RWPE1 (cell line): ENCODE results near the gene SPAG7.

Source experiments
- CTCF ChIA-PET: fragments of 350-600 bp; sonication (Branson Sonifier 250); formaldehyde crosslinking; extraction: SDS; loops from one replicate; lab custom pipeline; 2021; lab: Yijun Ruan, JAX
- POLR2A ChIA-PET: fragments of 400-600 bp; formaldehyde crosslinking; extraction: SDS; loops from one replicate; lab custom pipeline; 2020; ENCODE audit warnings: antibody characterized with exemption; ENCODE audit not compliant: low non-redundant PET; lab: Yijun Ruan, JAX
- DNase-seq: peaks from one replicate; pipeline ENCODE4 v3.0.0; 2012; ENCODE audit warnings: low spot score
- H3K27ac ChIP-seq: fragments of 450-650 bp; 2 replicates; pipeline ENCODE4 v1.5.1; 2017
- TF ChIP-seq, protein P1 (sequence below): fragments of 450-650 bp; conservative IDR thresholded peaks from 2 replicates; pipeline ENCODE4 v1.5.1; 2017; ENCODE audit warnings: low read depth, mild to moderate bottlenecking

Gene SPAG7, protein sequence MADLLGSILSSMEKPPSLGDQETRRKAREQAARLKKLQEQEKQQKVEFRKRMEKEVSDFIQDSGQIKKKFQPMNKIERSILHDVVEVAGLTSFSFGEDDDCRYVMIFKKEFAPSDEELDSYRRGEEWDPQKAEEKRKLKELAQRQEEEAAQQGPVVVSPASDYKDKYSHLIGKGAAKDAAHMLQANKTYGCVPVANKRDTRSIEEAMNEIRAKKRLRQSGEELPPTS

DNA sequence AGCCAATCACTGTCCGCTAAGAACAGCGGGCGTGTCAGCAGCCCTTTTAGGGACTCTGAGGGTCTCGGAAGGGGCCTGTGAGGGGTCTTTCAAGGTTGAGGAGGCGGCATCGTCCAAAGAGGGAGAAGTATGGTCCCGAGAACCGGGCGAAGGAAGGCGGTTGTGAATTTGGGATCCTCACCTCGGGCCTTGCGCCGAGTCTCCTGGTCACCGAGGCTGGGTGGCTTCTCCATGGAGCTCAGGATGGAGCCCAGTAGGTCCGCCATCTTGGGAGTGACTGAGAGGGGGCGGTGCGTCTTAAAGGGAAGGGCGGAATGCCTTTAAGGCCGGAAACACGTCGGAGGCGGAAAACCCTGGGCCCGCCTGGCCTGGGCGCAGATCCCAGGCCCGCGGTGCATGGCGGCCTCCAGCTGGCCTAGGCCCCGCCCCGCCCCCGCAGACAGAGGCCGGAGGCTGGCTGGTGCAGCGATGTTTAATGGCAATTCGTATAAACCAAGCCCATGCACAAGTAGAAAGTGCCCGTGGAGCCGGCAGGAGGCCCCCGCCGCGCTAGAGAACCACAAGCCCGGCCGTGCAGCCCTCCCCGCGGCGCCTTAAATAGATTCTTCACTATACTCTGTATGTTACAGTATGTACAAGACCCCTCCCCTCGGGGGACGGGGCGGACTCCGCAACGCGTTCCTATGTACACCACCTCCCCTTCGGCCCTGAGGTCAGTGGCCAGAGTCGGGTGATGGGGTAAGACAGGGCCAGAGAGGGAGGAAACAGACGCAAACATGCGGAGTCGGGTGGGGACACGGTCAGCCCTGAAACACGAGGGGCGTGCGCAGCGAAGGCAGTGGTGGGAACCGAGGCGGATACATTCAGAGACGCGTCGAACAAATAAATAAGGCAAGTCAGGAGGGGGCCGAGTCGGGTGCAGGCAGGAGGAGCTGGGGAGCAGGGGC lies at the start of gene SPAG7:
Gene SPAG7 (minus strand): TSS at position 279 of the 947 bp plus-strand sequence. CDS start 13 bp downstream, at position 266.
- peak; percentile 95 for DNase-seq
- ChIA-PET CTCF (interaction anchor here (0.6 to 1.4 kb wide), 4 partner anchors 12 to 258 kb away, joined by 3 to 5 read pairs (median 3); no protein-coding TSS in a partner anchor), POLR2A (interaction anchor here (0.7 to 2.0 kb wide), 6 partner anchors 17 to 58 kb away, joined by 3 to 10 read pairs (median 6); partner anchors contain the start of genes CAMTA2, ENO3, INCA1 and KIF1C)
- TF ChIP-seq, protein P1, sequence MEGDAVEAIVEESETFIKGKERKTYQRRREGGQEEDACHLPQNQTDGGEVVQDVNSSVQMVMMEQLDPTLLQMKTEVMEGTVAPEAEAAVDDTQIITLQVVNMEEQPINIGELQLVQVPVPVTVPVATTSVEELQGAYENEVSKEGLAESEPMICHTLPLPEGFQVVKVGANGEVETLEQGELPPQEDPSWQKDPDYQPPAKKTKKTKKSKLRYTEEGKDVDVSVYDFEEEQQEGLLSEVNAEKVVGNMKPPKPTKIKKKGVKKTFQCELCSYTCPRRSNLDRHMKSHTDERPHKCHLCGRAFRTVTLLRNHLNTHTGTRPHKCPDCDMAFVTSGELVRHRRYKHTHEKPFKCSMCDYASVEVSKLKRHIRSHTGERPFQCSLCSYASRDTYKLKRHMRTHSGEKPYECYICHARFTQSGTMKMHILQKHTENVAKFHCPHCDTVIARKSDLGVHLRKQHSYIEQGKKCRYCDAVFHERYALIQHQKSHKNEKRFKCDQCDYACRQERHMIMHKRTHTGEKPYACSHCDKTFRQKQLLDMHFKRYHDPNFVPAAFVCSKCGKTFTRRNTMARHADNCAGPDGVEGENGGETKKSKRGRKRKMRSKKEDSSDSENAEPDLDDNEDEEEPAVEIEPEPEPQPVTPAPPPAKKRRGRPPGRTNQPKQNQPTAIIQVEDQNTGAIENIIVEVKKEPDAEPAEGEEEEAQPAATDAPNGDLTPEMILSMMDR: no peak
- H3K27ac ChIP-seq: peak within 1 kb of the TSS; percentile 98

- DNase-seq: no peak
- ChIA-PET POLR2A (no interaction called here), CTCF (interaction anchor here (1.1 kb wide), 1 partner anchor 16 kb away, joined by 4 read pairs; no protein-coding TSS in a partner anchor)
- TF ChIP-seq, protein P1: no peak
- H3K27ac ChIP-seq: peak overlapping the region; percentile 14; the same call in 1 of the 2 replicates
Measured at GRCh38 chr17:5014357-5014756, 46.7 kb upstream of the SPAG7 start.

DNA sequence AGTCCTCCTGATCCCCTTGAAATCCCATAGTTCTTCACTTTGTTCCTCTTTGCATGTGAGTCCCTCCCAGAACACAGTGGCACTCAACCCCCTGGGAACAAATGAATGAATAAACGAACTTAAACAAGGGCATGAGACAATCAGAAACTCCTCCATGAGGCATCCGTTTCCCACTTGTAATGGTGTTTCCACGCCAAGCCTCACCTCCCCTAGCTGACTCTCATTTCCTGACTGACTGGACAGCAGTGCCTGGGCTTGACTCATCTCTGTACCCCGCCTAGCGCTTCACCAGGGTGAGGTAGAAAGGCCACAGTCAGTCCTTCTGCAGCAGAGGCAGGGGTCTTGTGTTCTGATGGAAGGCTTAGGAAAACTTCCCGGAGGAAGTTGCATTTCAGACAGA lies 44.3 kb upstream of the SPAG7 start:
- TF ChIP-seq, protein P1: no peak
- POLR2A ChIA-PET: no interaction called here
- H3K27ac ChIP-seq: peak overlapping the region; percentile 37
- CTCF ChIA-PET: no interaction called here
- no peak for DNase-seq

DNA sequence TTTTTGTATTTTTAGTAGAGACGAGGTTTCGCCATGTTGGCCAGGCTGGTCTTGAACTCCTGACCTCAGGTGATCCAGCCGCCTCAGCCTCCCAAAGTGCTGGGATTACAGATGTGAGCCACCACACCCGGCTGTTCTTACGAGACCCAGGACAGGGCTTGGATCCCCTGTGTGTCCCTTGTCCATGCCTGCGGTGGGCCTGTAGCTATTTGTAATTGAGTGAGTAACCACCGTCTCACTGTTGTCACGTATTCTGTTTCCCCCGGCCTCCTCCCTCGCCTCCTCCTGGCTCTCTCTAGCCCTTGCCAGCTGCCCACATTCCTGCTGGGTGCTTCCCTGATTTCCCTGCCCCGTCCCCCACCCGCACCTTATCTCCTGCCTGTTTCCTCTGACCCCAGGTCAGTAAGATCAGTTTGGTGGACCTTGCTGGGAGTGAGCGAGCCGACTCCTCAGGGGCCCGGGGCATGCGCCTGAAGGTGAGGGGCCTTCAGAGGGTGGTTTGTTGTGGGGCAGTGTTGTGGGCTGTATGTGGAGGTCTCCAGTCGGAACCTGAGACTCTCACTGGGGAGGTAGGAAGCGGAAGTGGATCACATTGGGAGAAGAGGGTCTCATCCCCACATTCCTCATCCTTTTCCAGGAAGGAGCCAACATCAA lies 35.7 kb upstream of the SPAG7 start:
- DNase-seq: no peak
- POLR2A ChIA-PET: no interaction called here
- CTCF ChIA-PET: no interaction called here
- H3K27ac ChIP-seq: no peak overlapping the region
- TF ChIP-seq, protein P1: no peak

DNA sequence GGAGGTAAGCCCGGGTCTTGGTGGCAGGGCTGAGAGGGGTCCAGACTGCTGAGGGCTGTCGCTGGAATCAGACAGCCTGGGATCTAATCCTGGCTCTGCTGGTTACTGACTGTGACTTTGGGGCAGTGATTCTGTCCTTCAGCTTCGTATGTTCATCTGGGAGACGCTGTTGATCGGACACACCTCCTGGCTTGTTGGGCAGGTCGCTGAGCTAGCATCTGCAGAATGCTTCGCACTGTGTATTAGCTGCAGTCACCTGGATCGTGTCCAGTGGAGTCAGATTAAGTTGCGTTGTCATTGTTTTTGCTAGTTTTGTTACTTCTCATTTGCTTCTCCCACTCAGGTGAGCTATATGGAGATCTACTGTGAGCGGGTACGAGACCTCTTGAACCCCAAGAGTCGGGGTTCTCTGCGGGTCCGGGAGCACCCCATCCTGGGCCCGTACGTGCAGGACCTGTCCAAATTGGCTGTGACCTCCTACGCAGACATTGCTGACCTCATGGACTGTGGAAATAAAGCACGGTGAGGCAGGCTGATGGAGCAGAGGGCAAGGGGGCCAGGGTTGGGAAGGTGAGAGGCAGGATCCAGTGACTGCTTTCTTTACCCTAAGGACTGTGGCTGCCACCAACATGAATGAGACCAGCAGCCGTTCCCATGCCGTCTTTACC lies 34.6 kb upstream of the SPAG7 start:
- CTCF ChIA-PET: interaction anchor here (0.6 to 0.9 kb wide), 2 partner anchors 9 to 17 kb away, joined by 3 read pairs; no protein-coding TSS in a partner anchor
- DNase-seq: no peak
- POLR2A ChIA-PET: interaction anchor here (0.8 kb wide), 1 partner anchor 31 kb away, joined by 3 read pairs; no protein-coding TSS in a partner anchor
- H3K27ac ChIP-seq: peak overlapping the region; percentile 89
- TF ChIP-seq, protein P1: no peak
